K562 (cell line): ENCODE measurements around the gene HEBP1. TPM values are rescaled to one million over a fixed set of nuclear protein-coding genes. Genes with fewer than 3 reads are reported as not detected.

ENCODE experiments used
- ATAC-seq: fragments of 200-7000 bp; cut with Tn5 transposase; 3 replicates; pipeline ENCODE4 v1.9.1; 2020; ENCODE audit warnings: moderate library complexity
- BruUV-seq: library from RNA; stranded (reverse); fragments of 400-500 nt; replicated peaks from 2 replicates; lab custom pipeline; 2021; lab: Mats Ljungman, UMichigan
- CTCF ChIA-PET: fragments of 300-600 bp; formaldehyde crosslinking; extraction: SDS; loops from one replicate; lab custom pipeline; 2021; ENCODE audit warnings: low intra/inter-chr PET ratio; lab: Yijun Ruan, JAX
- POLR2A ChIA-PET: fragments of 300-600, 350-650 bp; sonication (Branson Sonifier 250); formaldehyde crosslinking; extraction: SDS; loops from one replicate; lab custom pipeline; 2021; ENCODE audit warnings: antibody characterized with exemption, inconsistent platforms; lab: Yijun Ruan, JAX
- DNase-seq, 4 experiments: peaks; one replicate each; pipeline versions ENCODE4 v3.0.0 to v3.0.0-alpha.2; 2011 to 2018; ENCODE audit warnings: low spot score in 3 of 4, mixed read lengths in 3 of 4; ENCODE audit errors: extremely low read depth in 1 of 4
- FAIRE-seq: peaks from 2 replicates; lab custom pipeline; 2011; peaks lifted over from hg19 to GRCh38; lab: Jason Lieb, UNC
- H2AFZ ChIP-seq: 2 replicates; pipeline ENCODE4 v1.6.0; 2011; ENCODE audit warnings: low read depth, low read length, control low read depth, inconsistent platforms
- H3K27ac ChIP-seq: fragments of 200-600 bp; 3 replicates; pipeline ENCODE4 v1.8.0; 2011; ENCODE audit warnings: low read depth, mild to moderate bottlenecking, control low read depth, inconsistent platforms, low read length, moderate library complexity, mixed read lengths; ENCODE audit errors: extremely low read depth
- H3K27me3 ChIP-seq, 2 experiments: fragments of 300-600 bp in 1 of 2; 2 replicates in 1 of 2; 3 replicates in 1 of 2; pipeline versions ENCODE4 v1.6.0 to v1.8.0; 2011; ENCODE audit warnings: inconsistent platforms in 2 of 2, low read length in 2 of 2, mild to moderate bottlenecking in 1 of 2, mixed read lengths in 1 of 2, moderate library complexity in 1 of 2; ENCODE audit not compliant: control insufficient read depth in 2 of 2, insufficient read depth in 2 of 2
- H3K36me3 ChIP-seq: fragments of 300-600 bp; 3 replicates; pipeline ENCODE4 v1.8.0; 2011; ENCODE audit warnings: mild to moderate bottlenecking, low read length, inconsistent platforms; ENCODE audit not compliant: control insufficient read depth, insufficient read depth
- H3K4me1 ChIP-seq, 2 experiments: fragments of 200-600 bp in 1 of 2; replicated peaks in 1 of 2; 2 replicates in 1 of 2; 3 replicates in 1 of 2; pipeline versions ENCODE4 v1.5.1 to v1.8.0; 2011; ENCODE audit warnings: inconsistent platforms in 2 of 2, low read length in 2 of 2, mild to moderate bottlenecking in 1 of 2, mixed read lengths in 1 of 2, moderate library complexity in 1 of 2; ENCODE audit not compliant: control insufficient read depth in 2 of 2, insufficient read depth in 2 of 2
- H3K4me2 ChIP-seq: 2 replicates; pipeline ENCODE4 v1.6.1; 2011; ENCODE audit warnings: low read length, control low read depth, inconsistent platforms, mixed read lengths; ENCODE audit not compliant: insufficient read depth
- H3K4me3 ChIP-seq: fragments of 200-600 bp; sonication (generic), shearing (Covaris generic); 2 replicates; pipeline ENCODE4 v1.5.1; 2016; ENCODE audit warnings: control low read depth, inconsistent platforms
- H3K79me2 ChIP-seq: fragments of 200-600 bp; 3 replicates; pipeline ENCODE4 v1.8.0; 2011; ENCODE audit warnings: low read length, inconsistent platforms; ENCODE audit not compliant: control insufficient read depth, insufficient read depth
- H3K9ac ChIP-seq, 2 experiments: 2 replicates each; pipeline versions ENCODE4 v1.6.0 to v1.6.1; 2011; ENCODE audit warnings: low read depth in 2 of 2, low read length in 2 of 2, control low read depth in 1 of 2, inconsistent platforms in 1 of 2, mild to moderate bottlenecking in 1 of 2, mixed read lengths in 1 of 2; ENCODE audit not compliant: insufficient read depth in 1 of 2
- H3K9me1 ChIP-seq: one replicate; pipeline ENCODE4 v1.6.0; 2011; ENCODE audit warnings: inconsistent platforms, mild to moderate bottlenecking, low read length, moderate library complexity; ENCODE audit not compliant: control insufficient read depth, insufficient read depth
- H3K9me3 ChIP-seq: replicated peaks from 2 replicates; pipeline ENCODE4 v1.5.1; 2011; ENCODE audit warnings: low read depth, low read length, inconsistent platforms; ENCODE audit not compliant: control insufficient read depth, insufficient read depth
- H4K20me1 ChIP-seq: replicated peaks from 2 replicates; pipeline ENCODE4 v1.6.1; 2011; ENCODE audit warnings: low read length, inconsistent platforms, mixed read lengths; ENCODE audit not compliant: control insufficient read depth, insufficient read depth
- ARID1B ChIP-seq: fragments of 450-650 bp; IDR thresholded peaks from 2 replicates; pipeline ENCODE4 v1.6.1; 2016; ENCODE audit warnings: antibody characterized with exemption, mild to moderate bottlenecking, inconsistent platforms
- CBX1 ChIP-seq: sonication (generic); IDR thresholded peaks from 2 replicates; pipeline ENCODE4 v1.6.1; 2016; ENCODE audit warnings: antibody characterized with exemption, low read depth, mild to moderate bottlenecking
- MCM3 ChIP-seq: fragments of 450-650 bp; IDR thresholded peaks from 2 replicates; pipeline ENCODE4 v1.6.1; 2016
- MYNN ChIP-seq, 2 experiments: sonication (generic); formaldehyde crosslinking in 1 of 2; IDR thresholded peaks; 2 replicates each; pipeline versions ENCODE4 v1.5.0 to v1.6.1; 2016 to 2020; ENCODE audit warnings: antibody characterized with exemption in 1 of 2, missing genetic modification reagents in 1 of 2
- NBN ChIP-seq: fragments of 450-650 bp; IDR thresholded peaks from 2 replicates; pipeline ENCODE4 v1.6.1; 2016; ENCODE audit warnings: low read depth, mild to moderate bottlenecking
- NR2F6 ChIP-seq: fragments of 450-650 bp; formaldehyde crosslinking; IDR thresholded peaks from 2 replicates; pipeline ENCODE4 v1.4.0; 2020; ENCODE audit warnings: mild to moderate bottlenecking
- POLR2B ChIP-seq: fragments of 450-650 bp; IDR thresholded peaks from 2 replicates; pipeline ENCODE4 v1.6.1; 2018; ENCODE audit warnings: low read depth; ENCODE audit not compliant: partially characterized antibody
- PPARD ChIP-seq: fragments of 250-450 bp; sonication (Bioruptor Pico); IDR thresholded peaks from 2 replicates; pipeline ENCODE4 v1.8.0; 2022; ENCODE audit warnings: inconsistent platforms, mild to moderate bottlenecking, moderate library complexity
- TARDBP ChIP-seq: fragments of 450-650 bp; IDR thresholded peaks from 2 replicates; pipeline ENCODE4 v1.6.1; 2016
- TBL1XR1 ChIP-seq, 2 experiments: IDR thresholded peaks; 2 replicates each; pipeline ENCODE4 v1.6.1; 2012; ENCODE audit warnings: improper control_type of control experiment in 2 of 2, low read length in 2 of 2, mild to moderate bottlenecking in 1 of 2
- U2AF1 ChIP-seq: fragments of 200-400 bp; formaldehyde crosslinking; optimal IDR thresholded peaks from 2 replicates; pipeline ENCODE3; 2017; ENCODE audit warnings: mild to moderate bottlenecking, low read depth, low read length, moderate library complexity
- ZBTB8A ChIP-seq: fragments of 450-650 bp; IDR thresholded peaks from 2 replicates; pipeline ENCODE4 v1.6.1; 2018; ENCODE audit warnings: mild to moderate bottlenecking, moderate library complexity; ENCODE audit not compliant: partially characterized antibody
- ZNF561 ChIP-seq: fragments of 450-650 bp; formaldehyde crosslinking; conservative IDR thresholded peaks from 2 replicates; pipeline ENCODE4 v1.4.0; 2020; ENCODE audit warnings: mild to moderate bottlenecking, moderate library complexity
- ZNF583 ChIP-seq: fragments of 250-450 bp; sonication (Bioruptor Pico); IDR thresholded peaks from 2 replicates; pipeline ENCODE4 v1.4.0; 2020
- WGBS: fragments of 100-300 bp; shearing (Covaris generic); methylation state at CpG from one replicate; pipeline ENCODE4 v1.1.6; 2016; ENCODE audit warnings: low coverage, mixed read lengths; ENCODE audit not compliant: insufficient coverage; ENCODE audit errors: missing lambda C conversion rate; 5-methylcytosine and 5-hydroxymethylcytosine counted together
- in situ Hi-C: fragments of 300-500 bp; cut with MboI; formaldehyde crosslinking; loops from 4 replicates; pipeline ENCODE4 v1.15.0; 2018; ENCODE audit warnings: inconsistent platforms, mixed read lengths
- intact Hi-C: fragments of 100-400 bp; cut with micrococcal nuclease; formaldehyde crosslinking; loops from 2 replicates; pipeline ENCODE4 v1.14.2; 2022
- polyA plus RNA-seq, 8 experiments: library from polyadenylated mRNA; depleted of rRNA in 4 of 8; stranded (reverse) in 5 of 8; unstranded in 3 of 8; fragments of >200 nt; fragmentation: Nextera tagmentation in 2 of 8; fragmentation: Illumina TruSeq in 1 of 8; extraction: Ambion mirVana in 2 of 8; extraction: Trizol in 1 of 8; gene quantifications; 2 replicates each; pipeline versions ENCODE4 v1.2.1 to v1.2.3, GENCODE V29; 2011 to 2014; ENCODE audit warnings: inconsistent platforms in 1 of 8, missing spikeins in 1 of 8
- total RNA-seq, 7 experiments: library from RNA; depleted of rRNA in 6 of 7; stranded (reverse); fragments of >200 nt in 6 of 7; fragmentation: Illumina TruSeq in 2 of 7; extraction: Trizol in 2 of 7; gene quantifications; 2 replicates each; pipeline versions ENCODE4 v1.2.1 to v1.2.3, GENCODE V29; 2011 to 2021; ENCODE audit warnings: low replicate concordance in 1 of 7
- TF ChIP-seq, protein P1 (sequence below): sonication (generic); formaldehyde crosslinking; IDR thresholded peaks from 2 replicates; pipeline ENCODE4 v1.8.1; 2023; ENCODE audit warnings: mild to moderate bottlenecking, missing genetic modification reagents, moderate library complexity

The HEBP1 gene
- total and polyA plus RNA-seq, 9 of the 15 experiments (the other 6 are each of a cell fraction or from before 2014, with no cell fraction given) = 1.1 to 10.1 (median 2.4) TPM

DNA sequence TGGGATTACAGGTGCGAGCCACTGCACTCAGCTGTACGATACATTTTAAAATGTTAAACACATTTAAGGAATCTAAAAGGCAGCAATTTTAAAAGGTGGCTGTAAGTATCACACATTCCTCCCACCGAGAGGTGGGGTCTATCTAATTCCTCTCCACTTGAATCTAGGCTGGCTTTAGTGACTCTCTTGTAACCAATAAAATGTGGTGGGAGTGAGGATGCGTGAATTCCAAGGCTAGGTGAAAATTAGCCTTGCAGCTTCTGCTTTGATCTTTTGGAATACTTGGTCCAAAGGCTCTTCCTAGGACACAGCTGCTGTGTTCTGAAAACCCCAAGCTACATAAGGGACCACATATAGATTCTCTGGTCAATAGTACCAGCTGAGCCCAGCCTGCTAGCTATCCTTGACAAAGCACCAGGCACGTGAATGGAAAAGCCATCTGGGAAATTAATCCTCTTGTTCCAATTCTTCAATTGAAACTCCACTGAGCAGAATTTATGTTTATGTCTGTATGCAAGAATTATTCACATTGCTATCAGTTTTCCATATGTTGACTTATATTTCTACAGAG lies 39.3 kb downstream of the HEBP1 start:
- BruUV-seq = no TSS peak
- intact Hi-C loops = no loop called here

DNA sequence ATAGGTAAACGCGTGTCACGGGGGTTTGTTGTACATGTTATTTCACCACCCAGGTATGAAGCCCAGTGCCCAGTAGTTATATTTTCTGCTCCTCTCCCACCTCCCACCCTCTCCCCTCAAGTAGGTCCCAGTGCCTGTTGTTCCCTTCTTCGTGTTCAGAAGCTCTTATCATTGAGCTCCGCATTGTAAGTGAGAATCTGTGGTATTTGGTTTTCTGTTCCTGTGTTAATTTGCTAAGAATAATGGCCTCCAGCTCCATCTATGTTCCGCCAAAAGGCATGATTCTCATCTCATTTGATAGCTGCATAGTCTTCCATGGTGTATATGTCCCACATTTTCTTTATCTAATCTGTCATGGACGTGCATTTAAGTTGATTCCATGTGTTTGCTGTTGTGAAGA lies 41.2 kb downstream of the HEBP1 start:
- Histone ChIP-seq H3K9ac (no peak overlapping the region), H3K4me1 (no peaks in the 10 kb centered on the region), H3K36me3 (no peaks in the 10 kb centered on the region), H3K9me3 (no peaks in the 10 kb centered on the region), H3K4me2 (no peak overlapping the region), H4K20me1 (no peaks in the 10 kb centered on the region), H3K79me2 (no peaks in the 10 kb centered on the region), H3K27me3 (no peaks in the 10 kb centered on the region), H3K27ac (no peak overlapping the region), H2AFZ (no peak overlapping the region), H3K9me1 (no peaks in the 10 kb centered on the region), H3K4me3 (no peak overlapping the region)
- ChIA-PET POLR2A (interaction anchor here (0.6 kb wide), 1 partner anchor 681 kb away, joined by 3 read pairs; no protein-coding TSS in a partner anchor), CTCF (no interaction called here)
- DNase-seq (no peak), ATAC-seq (no peak), FAIRE-seq (no peak)
- BruUV-seq = no TSS peak
- in situ Hi-C loops = no loop called here
- 73% methylated on average over 7 of the region's 7 CpGs for WGBS
- intact Hi-C loops = no loop called here
- TF ChIP-seq MYNN (IDR thresholded peaks at IDR 0.05) (no peak), MYNN (CRISPR knock-in tag; IDR thresholded peaks at IDR 0.05) (no peak), ZNF561 (CRISPR knock-in tag) (no peak), ZBTB8A (no peak), MCM3 (no peak), CBX1 (no peak), NR2F6 (no peak), ZNF583 (CRISPR knock-in tag) (no peak), TBL1XR1 (IDR thresholded peaks at IDR 0.05; ENCODE audit: low read length in 2 of 2) (no peak), TARDBP (no peak), U2AF1 (no peak), PPARD (no peak), NBN (no peak)
- TF ChIP-seq, protein P1, sequence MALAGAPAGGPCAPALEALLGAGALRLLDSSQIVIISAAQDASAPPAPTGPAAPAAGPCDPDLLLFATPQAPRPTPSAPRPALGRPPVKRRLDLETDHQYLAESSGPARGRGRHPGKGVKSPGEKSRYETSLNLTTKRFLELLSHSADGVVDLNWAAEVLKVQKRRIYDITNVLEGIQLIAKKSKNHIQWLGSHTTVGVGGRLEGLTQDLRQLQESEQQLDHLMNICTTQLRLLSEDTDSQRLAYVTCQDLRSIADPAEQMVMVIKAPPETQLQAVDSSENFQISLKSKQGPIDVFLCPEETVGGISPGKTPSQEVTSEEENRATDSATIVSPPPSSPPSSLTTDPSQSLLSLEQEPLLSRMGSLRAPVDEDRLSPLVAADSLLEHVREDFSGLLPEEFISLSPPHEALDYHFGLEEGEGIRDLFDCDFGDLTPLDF (CRISPR knock-in tag) = no peak

More for the DNA sequence above, 39.3 kb downstream of the HEBP1 start:
- 73% methylated on average over 4 of the region's 5 CpGs for WGBS
- Histone ChIP-seq H3K9ac (no peak overlapping the region), H3K9me3 (no peaks in the 10 kb centered on the region), H3K79me2 (no peaks in the 10 kb centered on the region), H3K9me1 (no peaks in the 10 kb centered on the region), H4K20me1 (no peaks in the 10 kb centered on the region), H3K27me3 (no peaks in the 10 kb centered on the region), H3K4me1 (no peaks in the 10 kb centered on the region), H3K4me2 (no peak overlapping the region), H3K4me3 (no peak overlapping the region)
- in situ Hi-C loops = no loop called here
- POLR2A ChIA-PET = interaction anchor here (0.7 to 1.4 kb wide), 2 partner anchors 14 to 1845 kb away, joined by 3 to 4 read pairs; no protein-coding TSS in a partner anchor
- ATAC-seq = no peak
- TF ChIP-seq POLR2B (no peak), ARID1B (no peak)
- TF ChIP-seq, all 486 proteins: peak for 0
- no peaks in the 10 kb centered on the region for H3K36me3 ChIP-seq
- no peak overlapping the region for H2AFZ ChIP-seq
- DNase-seq = no peak
- H3K27ac ChIP-seq = no peak overlapping the region
- no peak for FAIRE-seq
- CTCF ChIA-PET = no interaction called here
